Breast epithelium (tissue), 3 donors: ENCODE measurements around the gene UMAD1.

Experiments
- POLR2A ChIP-seq: fragments of 450-650 bp; IDR thresholded peaks from one replicate; pipeline ENCODE4 v1.6.1; 2016; ENCODE audit warnings: antibody characterized with exemption, mild to moderate bottlenecking, moderate library complexity
- POLR2AphosphoS5 ChIP-seq, 3 donors: sonication (generic); formaldehyde crosslinking; IDR thresholded peaks; one replicate each; pipeline ENCODE4 v1.6.1; 2017; ENCODE audit warnings: antibody characterized with exemption in 3 of 3
- TF ChIP-seq, protein P1 (sequence below), 3 donors: fragments of 450-650 bp; IDR thresholded peaks; one replicate each; pipeline ENCODE4 v1.5.1; 2016 to 2017; ENCODE audit warnings: antibody characterized with exemption in 3 of 3, mild to moderate bottlenecking in 3 of 3, moderate library complexity in 3 of 3

DNA sequence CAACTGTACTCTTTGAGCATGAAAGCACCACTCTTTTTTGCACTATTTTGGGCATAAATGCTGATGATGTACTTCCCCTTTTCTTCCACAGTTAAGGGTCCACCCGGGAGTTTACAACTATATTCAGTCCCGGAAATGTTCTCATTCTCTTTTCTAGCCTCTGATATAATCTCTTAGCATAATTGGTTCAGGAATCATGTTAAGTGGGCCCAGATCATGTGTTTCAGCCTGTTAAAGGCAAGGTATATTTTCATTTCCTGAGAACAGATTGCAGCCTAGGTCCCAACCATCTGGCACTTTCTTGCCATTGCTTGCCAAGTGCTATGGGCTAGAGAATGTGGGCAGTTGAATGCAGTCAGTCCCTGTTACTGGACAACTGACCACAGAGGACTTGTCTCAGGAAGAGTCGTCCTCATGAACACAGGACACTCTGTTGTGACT, 216.6 kb downstream of the UMAD1 start:
- TF ChIP-seq, protein P1, sequence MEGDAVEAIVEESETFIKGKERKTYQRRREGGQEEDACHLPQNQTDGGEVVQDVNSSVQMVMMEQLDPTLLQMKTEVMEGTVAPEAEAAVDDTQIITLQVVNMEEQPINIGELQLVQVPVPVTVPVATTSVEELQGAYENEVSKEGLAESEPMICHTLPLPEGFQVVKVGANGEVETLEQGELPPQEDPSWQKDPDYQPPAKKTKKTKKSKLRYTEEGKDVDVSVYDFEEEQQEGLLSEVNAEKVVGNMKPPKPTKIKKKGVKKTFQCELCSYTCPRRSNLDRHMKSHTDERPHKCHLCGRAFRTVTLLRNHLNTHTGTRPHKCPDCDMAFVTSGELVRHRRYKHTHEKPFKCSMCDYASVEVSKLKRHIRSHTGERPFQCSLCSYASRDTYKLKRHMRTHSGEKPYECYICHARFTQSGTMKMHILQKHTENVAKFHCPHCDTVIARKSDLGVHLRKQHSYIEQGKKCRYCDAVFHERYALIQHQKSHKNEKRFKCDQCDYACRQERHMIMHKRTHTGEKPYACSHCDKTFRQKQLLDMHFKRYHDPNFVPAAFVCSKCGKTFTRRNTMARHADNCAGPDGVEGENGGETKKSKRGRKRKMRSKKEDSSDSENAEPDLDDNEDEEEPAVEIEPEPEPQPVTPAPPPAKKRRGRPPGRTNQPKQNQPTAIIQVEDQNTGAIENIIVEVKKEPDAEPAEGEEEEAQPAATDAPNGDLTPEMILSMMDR (IDR thresholded peaks at IDR 0.05): no peak
- TF ChIP-seq POLR2AphosphoS5 (IDR thresholded peaks at IDR 0.05) (no peak), POLR2A (no peak)
